DMS 273 (cell line): ENCODE data around the gene CFAP299.

Source experiments
- DNase-seq: peaks from one replicate; lab custom pipeline; 2025; ENCODE audit not compliant: unreplicated experiment; lab: John Stamatoyannopoulos, UW

CFAP299 gene

DNA sequence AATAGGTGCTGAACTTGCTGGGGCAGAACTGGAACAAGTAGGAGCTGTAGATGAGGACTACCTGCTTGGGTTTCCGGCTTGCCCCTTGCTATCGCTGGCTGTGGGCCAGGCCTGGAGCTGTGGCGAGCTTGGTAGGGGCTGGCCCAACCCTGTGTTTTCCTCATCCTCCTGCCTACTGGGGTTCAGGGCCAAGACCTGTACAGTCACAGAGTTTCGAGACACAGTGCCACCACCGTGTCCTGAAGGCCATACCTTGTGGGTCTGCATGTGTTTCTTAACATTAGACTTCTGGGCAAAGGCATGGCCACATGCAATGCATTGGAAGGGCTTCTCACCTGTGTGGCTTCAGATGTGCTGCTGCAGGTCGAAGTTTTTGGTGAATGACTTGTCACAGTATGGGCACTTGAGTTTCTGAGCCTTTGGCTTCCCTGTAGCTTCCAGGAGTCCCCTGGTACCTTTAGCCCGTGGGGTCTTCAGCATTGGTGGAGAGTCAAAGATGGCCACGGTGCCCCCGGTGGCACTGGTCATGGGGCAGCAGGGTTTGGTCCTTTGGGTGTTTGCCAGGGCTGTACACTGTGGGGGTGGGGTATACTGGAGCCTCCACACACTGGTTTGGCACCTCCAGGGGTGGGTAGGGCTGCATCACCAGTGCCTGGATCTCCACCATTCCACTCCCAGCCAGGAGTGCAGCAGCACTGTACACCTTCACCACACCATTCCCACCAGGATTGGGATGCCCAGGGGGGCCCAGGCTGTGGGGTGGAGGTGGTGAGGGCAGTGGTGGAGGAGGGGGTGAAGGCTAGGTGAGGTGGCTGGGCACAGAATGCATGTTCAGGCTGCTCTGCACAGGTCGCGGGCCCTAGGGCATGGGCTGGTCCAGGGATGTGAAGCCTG, 52.1 kb downstream of the CFAP299 start:
- DNase-seq, result no peak

DNA sequence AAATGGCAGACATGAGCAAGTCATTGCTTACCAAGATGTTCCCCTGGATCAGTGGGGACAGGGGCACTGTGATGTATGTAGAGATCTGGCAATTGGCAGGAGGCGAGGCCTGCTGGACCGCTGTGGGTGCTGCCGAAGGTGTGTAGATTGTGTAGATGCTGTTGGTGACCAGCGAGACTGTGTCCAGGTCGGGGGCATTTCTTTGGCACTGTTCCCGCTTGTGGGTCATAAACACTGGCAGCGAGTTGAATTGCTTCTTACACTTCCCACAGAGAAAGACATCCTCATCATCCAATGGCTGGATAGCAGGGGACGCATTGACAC, 52.7 kb downstream of the CFAP299 start:
- DNase-seq, result no peak

DNA sequence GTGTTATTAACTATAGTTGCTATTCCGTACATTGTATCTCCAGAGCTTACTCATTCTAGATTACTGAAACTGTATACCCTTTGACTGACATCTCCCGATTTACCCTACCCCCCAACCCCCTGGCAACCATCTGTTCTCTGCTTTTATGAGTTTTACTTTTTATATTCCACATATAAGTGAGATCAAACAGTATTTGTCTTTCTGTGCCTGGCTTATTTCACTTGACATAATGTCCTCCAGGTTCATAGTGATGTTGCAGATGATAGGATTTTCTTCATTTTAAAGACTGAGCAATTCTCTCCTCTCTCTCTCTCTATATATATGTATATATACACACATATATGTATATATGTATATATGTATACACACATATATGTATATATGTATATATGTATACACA, 54.6 kb downstream of the CFAP299 start:
- DNase-seq, result no peak

DNA sequence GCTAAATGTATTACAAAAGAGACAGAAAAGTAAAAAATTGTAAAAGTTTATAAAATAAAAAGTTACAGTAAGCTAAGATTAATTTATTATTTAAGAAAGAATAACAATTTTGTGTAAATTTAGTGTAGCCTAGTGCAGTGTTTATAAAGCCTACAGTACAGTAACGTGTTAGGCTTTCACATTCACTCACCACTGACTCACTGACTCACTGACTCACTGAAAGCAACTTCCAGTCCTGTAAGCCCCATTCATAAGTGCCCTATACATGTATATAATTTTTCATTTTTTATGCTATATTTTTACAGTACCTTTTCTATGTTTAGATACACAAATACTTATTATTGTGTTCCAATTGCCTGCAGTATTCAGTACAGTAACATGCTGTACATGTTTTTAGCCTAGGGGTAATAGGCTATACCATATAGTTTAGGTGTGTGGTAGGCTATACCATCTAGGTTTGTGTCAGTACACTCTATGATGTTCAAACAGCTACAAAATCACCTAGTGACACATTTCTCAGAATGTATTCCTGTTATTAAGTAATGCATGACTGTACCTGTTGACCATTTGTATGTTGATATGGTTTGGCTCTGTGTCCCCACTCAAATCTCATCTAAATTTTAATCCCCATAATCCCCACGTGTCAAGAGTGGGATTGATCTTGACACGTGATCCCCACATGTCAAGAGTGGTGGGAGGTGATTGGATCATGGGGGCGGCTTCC, 57.9 kb downstream of the CFAP299 start:
- DNase-seq, result no peak

DNA sequence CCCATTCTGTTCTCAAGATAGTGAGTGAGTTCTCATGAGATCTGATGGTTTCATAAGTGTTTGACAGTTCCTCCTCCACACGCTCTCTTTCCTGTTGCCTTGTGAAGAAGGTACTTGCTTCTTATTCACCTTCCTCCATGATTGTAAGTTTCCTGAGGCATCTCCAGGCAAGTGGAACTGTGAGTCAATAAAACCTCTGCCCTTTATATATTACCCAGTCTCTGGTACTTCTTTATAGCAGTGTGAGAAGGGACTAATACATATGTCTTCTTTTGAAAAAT, 58.4 kb downstream of the CFAP299 start:
- DNase-seq, result no peak

DNA sequence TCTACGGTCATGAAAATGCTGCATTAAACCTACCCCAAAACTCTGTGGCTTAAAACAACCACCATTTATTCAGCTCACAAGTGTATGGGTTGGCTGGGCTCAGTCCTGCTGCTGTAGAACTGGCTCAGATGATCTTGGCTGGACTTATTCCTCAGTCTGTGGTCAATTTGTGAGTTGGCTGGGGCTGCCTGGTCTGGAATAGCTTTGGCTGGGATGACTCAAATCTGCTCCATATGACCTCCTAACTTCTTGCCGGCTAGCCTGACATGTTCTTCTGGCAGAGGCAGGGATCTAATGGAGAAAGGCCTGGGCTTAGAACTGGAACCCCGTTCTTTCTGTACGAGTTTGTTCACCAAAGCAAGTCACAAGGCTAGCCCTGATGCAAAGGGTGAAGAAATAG, 71.7 kb downstream of the CFAP299 start:
- DNase-seq, result no peak

DNA sequence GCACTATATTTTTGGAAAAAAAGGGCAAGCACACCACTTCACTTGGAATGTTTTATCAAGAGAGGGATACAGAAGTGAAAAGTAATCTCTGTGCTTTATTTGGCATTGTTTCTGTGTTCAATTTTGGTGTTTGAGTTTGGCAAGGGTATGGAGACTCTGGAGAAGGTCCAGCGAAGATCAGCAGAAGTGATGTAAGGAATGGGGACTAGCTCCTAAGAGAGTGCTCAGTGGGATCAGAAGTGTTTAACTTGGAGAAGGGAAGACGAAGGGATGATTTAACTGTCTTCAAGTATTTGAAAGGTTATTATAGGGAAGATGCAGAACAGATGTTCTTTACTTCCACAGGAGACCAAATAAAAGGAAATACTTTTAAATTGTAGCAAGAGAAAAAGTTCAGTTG, 74.3 kb downstream of the CFAP299 start:
- no peak for DNase-seq

DNA sequence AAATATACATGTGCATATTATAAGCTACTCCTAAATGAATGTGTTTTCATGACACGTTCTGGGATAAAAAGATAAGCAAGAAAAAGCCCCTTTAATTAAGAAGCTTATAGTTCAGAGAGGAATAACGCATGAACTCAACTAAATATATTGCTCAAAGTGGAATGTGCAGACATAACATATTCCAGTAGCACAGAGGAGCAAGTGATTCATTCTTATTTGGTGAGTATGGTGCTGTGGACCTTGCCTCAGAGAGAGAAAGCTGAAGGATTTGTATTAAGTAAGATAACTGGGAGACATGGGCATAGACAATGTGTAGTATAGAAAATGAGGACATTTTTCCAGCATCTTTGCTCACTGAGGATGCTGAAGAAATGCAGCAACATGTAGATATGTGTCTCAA, 76.8 kb downstream of the CFAP299 start:
- no peak for DNase-seq

DNA sequence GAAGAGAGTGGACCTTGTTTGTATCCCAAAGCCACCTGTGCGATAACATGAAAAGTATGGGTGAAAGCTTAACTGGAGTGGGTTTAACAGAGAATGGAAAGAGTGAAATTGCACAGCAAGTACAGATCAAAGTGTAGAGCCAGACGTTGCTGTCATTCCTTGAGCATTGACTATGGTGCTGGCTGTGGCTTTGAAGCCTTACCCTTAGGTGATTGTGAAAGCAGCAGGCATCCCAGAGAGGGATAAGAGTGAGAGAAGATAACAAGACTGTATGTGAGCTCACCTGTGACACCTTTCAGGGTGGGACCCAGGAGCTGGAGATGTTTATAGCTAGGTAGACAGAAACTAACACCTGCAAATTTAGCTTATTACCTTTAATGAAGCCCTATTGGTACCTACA, 77.6 kb downstream of the CFAP299 start:
- DNase-seq, result no peak

DNA sequence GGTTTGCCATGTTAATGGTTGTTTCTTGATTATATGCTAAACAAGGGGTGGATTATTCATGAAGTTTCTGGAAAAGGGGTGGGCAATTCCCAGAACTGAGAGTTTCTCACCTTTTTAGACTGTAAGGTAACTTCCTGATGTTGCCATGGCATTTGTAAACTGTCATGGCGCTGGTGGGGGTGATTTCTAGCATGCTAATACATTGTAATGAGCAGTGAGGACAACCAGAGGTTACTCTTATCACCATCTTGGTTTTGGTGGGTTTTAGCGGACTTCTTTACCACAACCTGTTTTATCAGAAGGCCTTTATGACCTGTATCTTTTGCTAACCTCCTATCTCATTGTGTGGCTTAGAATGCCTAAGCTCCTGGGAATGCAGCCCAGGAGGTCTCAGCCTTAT, 81.5 kb downstream of the CFAP299 start:
- DNase-seq, result no peak

DNA sequence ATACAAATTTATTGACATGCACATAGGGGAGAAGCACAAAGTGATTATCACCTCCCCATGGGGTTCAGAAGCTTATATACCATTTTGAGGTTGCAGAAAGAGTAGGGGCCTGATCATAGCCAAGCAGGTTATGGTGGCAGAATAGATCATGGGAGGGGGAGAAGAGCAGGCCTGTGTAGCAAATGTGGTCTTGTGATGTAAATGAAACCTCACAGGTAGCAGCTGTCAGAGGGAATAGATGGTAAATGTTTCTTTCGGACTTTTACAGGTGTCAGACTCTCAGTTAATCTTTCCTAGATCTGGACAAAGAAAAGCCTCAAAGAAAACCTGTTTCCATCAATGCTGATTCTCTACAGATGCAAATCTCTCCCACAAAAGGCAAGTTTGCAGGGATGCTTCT, 84.4 kb downstream of the CFAP299 start:
- no peak for DNase-seq

DNA sequence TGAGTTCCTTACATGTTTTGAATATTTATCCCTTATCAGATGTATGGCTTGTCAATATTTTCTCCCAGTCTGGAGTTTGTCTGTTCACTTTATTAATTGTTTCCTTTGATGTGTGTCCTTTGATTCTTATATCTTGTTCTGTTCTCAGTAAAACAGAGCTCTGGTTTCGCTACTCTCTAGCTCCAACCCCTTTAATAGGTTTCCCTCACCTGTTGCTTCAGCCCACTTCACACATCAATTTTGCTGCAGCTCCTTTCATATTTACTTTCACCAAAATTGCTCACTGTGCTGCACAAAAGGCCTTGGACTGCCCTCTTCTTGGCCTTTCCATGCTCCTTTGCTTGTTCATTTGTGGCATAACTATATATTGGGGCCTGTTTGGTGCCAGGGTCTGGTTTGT, 85.1 kb downstream of the CFAP299 start:
- no peak for DNase-seq

DNA sequence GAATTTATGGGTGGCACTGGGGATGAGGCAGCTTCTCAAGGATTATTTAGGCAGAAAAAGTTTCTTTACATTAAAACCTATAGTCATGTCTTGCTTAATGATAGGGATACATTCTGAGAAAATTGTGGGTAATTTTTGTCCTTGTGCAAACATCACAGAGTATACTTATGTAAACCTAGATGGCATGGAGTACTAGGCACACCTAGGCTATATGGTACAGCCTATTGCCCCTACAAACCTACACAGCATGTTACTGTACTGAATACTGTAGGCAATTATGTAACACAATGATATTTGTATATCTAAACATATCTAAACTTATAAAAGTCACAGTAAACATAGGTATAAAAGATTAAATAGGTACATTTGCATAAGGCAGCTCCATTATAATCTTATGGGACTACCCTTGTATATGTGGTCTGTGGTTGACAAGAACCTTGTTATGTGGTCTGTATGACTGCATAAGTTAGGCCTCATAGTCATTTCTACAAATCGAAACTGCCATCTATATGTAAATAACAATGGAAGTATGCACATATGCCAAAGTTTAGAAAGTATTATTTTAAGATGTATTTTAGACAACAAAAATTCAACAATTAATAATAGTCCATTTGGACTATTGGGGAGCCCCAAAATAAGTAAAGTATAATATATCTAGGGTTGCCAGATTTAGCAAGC, 87.3 kb downstream of the CFAP299 start:
- DNase-seq, result no peak

DNA sequence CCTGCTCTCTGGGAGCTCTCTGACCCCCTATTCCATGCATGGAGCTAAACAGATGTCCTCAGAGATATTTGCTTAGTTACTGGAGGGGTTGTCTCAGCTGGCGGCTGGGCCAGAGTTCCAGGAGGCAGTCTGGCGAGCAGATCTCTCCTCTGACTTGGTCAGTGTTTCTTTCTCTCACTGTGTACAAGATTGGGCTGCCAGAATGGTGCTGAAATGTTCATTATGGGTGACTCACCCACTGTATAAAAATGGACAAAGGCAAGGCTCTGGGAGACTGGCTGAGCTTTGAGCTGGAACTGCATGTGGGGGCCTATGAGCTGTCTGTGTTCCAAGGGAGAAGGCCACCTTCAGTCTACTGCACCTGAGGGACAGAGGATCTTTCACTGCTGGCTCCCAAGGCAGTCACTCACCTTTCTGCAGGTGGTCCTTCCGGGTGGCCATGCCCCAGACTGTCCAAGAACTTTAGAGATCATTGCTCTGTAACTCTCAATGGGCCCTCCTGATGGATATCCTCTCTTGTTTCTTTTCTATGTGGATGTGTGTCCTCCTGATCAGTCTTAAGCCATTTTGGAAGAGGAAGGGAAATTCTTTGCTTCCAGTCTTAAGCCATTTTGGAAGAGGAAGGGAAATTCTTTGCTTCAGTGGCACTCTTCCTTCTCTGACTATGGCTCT, 88.2 kb downstream of the CFAP299 start:
- DNase-seq, result no peak

DNA sequence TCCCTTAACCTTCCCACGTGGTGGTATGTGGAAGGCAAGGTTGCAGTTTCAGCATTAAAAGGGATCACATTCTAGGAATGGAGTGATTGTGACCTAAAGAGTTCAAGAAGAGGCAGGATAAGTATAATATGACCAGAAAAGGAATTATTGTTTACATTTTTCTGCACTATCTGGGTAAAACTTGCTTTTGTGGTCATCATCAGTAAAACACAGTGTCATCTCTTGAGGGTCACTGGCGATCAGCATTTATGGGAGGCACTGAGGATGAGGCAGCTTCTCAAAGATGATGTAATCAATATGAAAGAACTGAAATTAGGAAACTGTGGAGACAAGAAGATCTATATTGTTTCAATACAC, 88.7 kb downstream of the CFAP299 start:
- no peak for DNase-seq

DNA sequence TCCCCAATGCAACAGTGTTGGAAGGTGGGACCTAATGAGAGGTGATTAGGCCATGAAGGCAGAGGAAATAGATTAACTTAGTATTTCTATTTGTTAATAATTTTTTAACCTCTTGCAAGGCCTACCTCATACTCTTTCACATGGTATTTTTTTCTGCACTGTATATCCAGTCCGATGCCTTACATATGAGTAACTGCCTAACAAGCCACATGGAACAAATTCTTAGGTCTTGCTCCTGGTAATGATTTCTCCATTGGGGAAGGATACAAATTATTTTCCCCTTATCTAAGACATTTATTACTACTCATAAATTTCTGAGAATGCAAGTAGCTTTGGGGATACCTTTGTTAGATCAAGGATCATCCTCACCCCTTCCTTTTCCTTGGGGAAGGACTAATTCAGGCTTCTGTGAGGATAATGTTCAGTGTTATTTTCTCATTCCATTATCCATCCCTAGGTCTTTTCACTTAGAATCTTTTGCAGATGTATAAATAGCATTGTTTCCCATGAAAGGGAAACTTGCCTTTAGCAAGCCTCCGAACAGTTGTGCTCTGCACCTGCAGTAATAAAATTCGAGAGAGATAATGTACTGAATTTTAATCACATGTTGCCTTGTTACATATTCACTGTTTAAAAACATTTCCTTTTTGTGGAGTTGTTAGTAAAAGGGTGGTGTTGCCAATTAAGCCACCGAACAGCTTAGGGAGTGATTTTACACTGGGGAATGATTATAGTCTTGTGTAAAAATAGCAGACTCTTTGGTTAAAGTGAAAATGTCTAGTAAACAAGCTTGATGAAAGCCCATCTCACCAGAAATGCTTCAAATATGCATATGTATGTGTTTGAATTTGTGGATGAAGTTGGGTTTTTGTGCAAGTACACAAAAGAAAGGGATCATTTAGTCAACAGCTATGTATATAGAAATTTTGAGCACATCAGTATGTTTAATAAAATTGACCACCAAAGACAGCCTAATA, 89.9 kb downstream of the CFAP299 start:
- no peak for DNase-seq

DNA sequence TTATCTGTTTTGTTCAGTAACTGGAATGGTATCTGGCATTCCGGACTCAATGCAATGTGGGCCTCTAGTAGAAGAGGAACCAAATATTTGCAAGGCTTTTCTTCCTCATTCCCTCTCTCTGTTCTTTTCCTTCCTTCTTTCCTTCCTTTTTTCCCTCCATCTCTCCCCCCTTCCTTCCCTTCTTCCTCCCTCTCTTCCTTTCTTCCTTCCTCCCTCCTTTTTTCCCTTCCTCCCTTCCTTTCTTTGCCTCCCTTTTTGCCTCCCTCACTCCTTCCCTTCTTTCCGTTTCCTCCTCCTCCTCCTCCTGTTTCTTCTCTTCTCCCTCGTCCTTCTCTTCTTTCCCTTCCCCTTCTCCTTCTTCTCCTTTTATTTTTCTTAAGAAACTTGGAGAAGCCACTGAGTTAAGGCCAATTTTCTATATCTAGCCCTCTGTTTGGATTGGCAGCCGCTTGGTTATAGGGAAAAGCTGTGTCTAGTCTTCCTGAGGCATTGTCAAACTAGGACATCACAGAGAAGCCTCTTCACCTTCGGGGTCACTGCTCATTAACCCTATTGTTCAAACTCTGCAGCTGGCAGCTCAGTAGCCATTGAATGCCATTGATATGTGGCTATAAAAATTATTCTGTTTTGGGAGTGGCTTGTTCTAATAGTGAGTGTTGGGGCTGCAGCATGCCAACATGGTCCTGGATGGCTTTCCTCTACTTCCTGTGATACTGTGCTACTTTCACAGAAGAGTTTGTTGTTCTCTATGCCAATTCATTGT, 95.9 kb downstream of the CFAP299 start:
- DNase-seq, result no peak

DNA sequence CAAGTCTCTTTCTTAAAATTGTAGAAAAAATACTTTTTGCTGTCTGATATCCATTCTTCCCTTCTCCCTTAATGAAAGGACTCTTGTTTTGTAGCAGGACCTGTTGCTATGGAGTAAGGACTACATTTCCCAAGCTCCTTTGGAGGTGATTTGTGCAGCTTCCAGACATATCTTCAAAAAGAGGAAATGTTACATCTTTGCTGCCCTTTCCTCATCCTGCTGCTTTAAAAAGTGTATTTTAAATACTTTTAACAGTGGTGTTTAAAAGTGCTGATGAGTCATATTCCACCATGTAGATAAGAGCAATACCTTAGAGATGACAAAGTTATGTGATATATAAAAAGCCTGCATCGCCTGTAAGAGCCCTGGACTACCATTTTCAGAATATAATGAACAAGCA, 98.7 kb downstream of the CFAP299 start:
- DNase-seq, result no peak

DNA sequence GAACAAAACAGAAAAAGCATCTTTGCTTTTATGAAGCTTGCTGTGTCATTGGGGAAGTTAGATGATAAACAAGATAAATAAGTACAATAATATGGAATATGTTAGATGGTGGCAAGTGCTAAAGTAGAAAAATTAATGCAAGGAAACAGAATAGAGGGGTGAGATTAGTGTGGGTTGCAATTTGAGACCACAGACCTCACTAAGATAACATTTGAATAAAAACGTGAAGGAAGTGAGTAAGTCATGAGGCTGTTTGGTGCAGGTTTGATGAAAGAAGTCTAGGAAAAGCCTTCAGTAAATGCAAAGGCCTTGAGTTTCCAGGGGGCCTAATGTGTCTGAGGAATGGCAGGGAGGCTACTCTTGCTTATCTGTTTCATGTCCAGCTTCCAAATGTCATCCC, 102.5 kb downstream of the CFAP299 start:
- no peak for DNase-seq
